Stimulated activated CD4-positive, alpha-beta T cell treated with anti-CD3 and anti-CD28 coated beads, Interleukin-15, amount 100 ng/mL, for 1 hour (primary cell): ENCODE results near the gene NHEJ1.

Source experiments
- DNase-seq, 2 donors: peaks; one replicate each; pipeline ENCODE4 v3.0.0-alpha.2; 2020; ENCODE audit warnings: low read depth in 1 of 2, low spot score in 1 of 2

Gene NHEJ1

GRCh38 chr2:219124381-219125110 is 36.1 kb downstream of the NHEJ1 start:
- DNase-seq = no peak

- no peak for DNase-seq
These were observed 37.1 kb downstream of the NHEJ1 start for GRCh38 chr2:219123356-219124135.

- DNase-seq = no peak
These were observed 38.2 kb downstream of the NHEJ1 start for GRCh38 chr2:219122202-219122980.

- DNase-seq = no peak
These were observed 40.5 kb downstream of the NHEJ1 start for GRCh38 chr2:219120082-219120481.

GRCh38 chr2:219119422-219120043 is 41.1 kb downstream of the NHEJ1 start:
- DNase-seq = peak; percentile 5 to 32

- no peak for DNase-seq
These were observed 42.1 kb downstream of the NHEJ1 start for GRCh38 chr2:219118504-219118903.

GRCh38 chr2:219116776-219117646 is 43.6 kb downstream of the NHEJ1 start:
- DNase-seq = no peak

- no peak for DNase-seq
These were observed 47.8 kb downstream of the NHEJ1 start for GRCh38 chr2:219112651-219113338.

- DNase-seq = no peak
These were observed 48.6 kb downstream of the NHEJ1 start for GRCh38 chr2:219112062-219112406.

- no peak for DNase-seq
These were observed 49.1 kb downstream of the NHEJ1 start for GRCh38 chr2:219111375-219112061.

GRCh38 chr2:219109471-219109870 is 51.1 kb downstream of the NHEJ1 start:
- DNase-seq = peak in 1 of 2 donors; percentile 18

- no peak for DNase-seq
These were observed 52.9 kb downstream of the NHEJ1 start for GRCh38 chr2:219107758-219108157.

- no peak for DNase-seq
These were observed 54.4 kb downstream of the NHEJ1 start for GRCh38 chr2:219106251-219106650.

GRCh38 chr2:219104107-219105035 is 56.2 kb downstream of the NHEJ1 start:
- DNase-seq = no peak

GRCh38 chr2:219099329-219099728 is 61.3 kb downstream of the NHEJ1 start:
- no peak for DNase-seq

GRCh38 chr2:219095406-219095935 is 65.1 kb downstream of the NHEJ1 start:
- no peak for DNase-seq

GRCh38 chr2:219094171-219094570 is 66.4 kb downstream of the NHEJ1 start:
- no peak for DNase-seq
